Brain pericyte (primary cell): ENCODE results near the gene UEVLD.
"Not testable (repeated sequence)": the region's sequence is repeated elsewhere in the genome, so short reads cannot be mapped to it uniquely, and the experiment has no call there.

Source experiments
- DNase-seq: peaks from one replicate; pipeline ENCODE4 v3.0.0-alpha.2; 2012; ENCODE audit warnings: low read depth, low spot score

UEVLD gene

GRCh38 chr11:18588297-18589252, at the start of gene UEVLD:
Gene UEVLD (minus strand): TSS chr11:18588734. CDS start chr11:18588654, 80 bp downstream.
- DNase-seq: peak; percentile 53

GRCh38 chr11:18634140-18635032, 45.9 kb upstream of the UEVLD start, which contains the start of gene SPTY2D1:
Gene SPTY2D1 (minus strand): TSS chr11:18634342. CDS start chr11:18634257, 85 bp downstream.
- peak; percentile 97 for DNase-seq

- no peak for DNase-seq
Measured at GRCh38 chr11:18633256-18634139, 45.0 kb upstream of the UEVLD start.

- DNase-seq: no peak
Measured at GRCh38 chr11:18632841-18633240, 44.3 kb upstream of the UEVLD start.

- no peak for DNase-seq
Measured at GRCh38 chr11:18624161-18624560, 35.6 kb upstream of the UEVLD start.

- DNase-seq: no peak
Measured at GRCh38 chr11:18623707-18624106, 35.2 kb upstream of the UEVLD start.

GRCh38 chr11:18618342-18619025, 29.9 kb upstream of the UEVLD start:
- DNase-seq: no peak

- DNase-seq: no peak
Measured at GRCh38 chr11:18617688-18618341, 29.3 kb upstream of the UEVLD start.

GRCh38 chr11:18615628-18616392, 27.3 kb upstream of the UEVLD start:
- no peak for DNase-seq

- DNase-seq: no peak
Measured at GRCh38 chr11:18614667-18615066, 26.1 kb upstream of the UEVLD start.

- no peak for DNase-seq
Measured at GRCh38 chr11:18612394-18612793, 23.9 kb upstream of the UEVLD start.

GRCh38 chr11:18611196-18611595, 22.7 kb upstream of the UEVLD start:
- DNase-seq: no peak

- no peak for DNase-seq
Measured at GRCh38 chr11:18608376-18608775, 19.8 kb upstream of the UEVLD start.

GRCh38 chr11:18600915-18601569, 12.5 kb upstream of the UEVLD start:
- no peak for DNase-seq

- DNase-seq: no peak
Measured at GRCh38 chr11:18599739-18600230, 11.3 kb upstream of the UEVLD start, which contains the start of gene MISFA. Gene MISFA (plus strand): TSS chr11:18599789. CDS start chr11:18599929, 140 bp downstream.

GRCh38 chr11:18594999-18595749, 6.6 kb upstream of the UEVLD start:
- DNase-seq: no peak

GRCh38 chr11:18594088-18594487, 5.6 kb upstream of the UEVLD start:
- DNase-seq: not testable (repeated sequence)

GRCh38 chr11:18590571-18590970, 2.0 kb upstream of the UEVLD start:
- no peak for DNase-seq
